KOPT-K1 (cell line): ENCODE data around the gene CCRL2.
A peak's percentile ranks its signal among the peaks of the same experiment; 100 is the strongest.

Experiments
- H3K27ac ChIP-seq: fragments of 200-600 bp; sonication (generic); 2 replicates; pipeline ENCODE4 v1.5.1; 2016; ENCODE audit warnings: antibody characterized with exemption, mild to moderate bottlenecking, low read depth, low read length; ENCODE audit not compliant: poor library complexity, severe bottlenecking
- H3K36me3 ChIP-seq: fragments of 200-600 bp; sonication (generic); 2 replicates; pipeline ENCODE4 v1.5.1; 2017; ENCODE audit warnings: antibody characterized with exemption, mild to moderate bottlenecking, low read length, moderate library complexity; ENCODE audit not compliant: insufficient read depth
- H3K9me3 ChIP-seq: fragments of 200-600 bp; sonication (generic); 2 replicates; pipeline ENCODE4 v1.5.1; 2017; ENCODE audit warnings: antibody characterized with exemption, low read length, mild to moderate bottlenecking; ENCODE audit not compliant: insufficient read depth, poor library complexity, severe bottlenecking

The CCRL2 gene, protein sequence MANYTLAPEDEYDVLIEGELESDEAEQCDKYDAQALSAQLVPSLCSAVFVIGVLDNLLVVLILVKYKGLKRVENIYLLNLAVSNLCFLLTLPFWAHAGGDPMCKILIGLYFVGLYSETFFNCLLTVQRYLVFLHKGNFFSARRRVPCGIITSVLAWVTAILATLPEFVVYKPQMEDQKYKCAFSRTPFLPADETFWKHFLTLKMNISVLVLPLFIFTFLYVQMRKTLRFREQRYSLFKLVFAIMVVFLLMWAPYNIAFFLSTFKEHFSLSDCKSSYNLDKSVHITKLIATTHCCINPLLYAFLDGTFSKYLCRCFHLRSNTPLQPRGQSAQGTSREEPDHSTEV

DNA sequence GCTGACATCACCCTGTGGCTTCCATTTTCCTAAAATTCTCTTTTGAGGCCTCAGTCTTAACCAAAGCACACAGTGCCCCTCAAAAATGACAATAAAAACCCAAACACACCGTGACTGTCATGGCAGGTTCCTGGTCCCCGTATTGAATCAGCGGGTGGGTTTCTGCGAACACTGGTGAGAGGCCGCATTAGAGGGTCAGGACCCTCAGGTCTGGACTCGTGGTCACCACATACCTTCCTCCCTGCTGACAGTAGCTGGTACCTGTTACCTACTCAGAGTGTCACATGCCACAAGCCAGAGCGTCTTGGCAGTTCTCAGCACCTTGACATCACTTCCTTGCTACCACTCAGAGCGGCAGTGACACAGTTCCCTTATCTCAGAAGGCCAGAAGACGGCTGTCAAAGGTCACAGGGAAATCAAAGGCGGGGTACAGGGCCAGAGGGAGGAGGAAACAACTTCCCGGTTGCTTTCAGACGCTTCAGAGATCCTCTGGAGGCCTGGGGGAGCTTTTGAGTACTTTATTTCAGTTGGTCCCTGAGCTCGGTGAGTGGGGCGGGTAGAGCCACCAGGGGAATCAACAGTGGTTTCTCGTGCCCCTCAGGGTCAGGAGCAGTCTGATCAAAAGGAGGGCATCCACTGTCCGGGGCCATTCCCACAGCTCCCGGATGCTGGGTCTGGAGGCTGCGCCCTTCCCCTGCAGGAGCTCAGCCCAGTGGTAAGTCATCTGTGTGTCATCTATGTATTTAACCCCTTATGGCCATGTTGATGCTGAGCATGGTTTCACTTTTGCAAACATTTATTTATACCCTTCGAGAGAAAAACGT is at the start of gene CCRL2, which contains the start of gene CCR5AS:
Gene CCRL2, plus strand, starts transcription at position 472 of the 824 bp plus-strand sequence. CDS start 821 bp downstream, outside the sequence.
Gene CCR5AS, minus strand, starts transcription at position 279 of the 824 bp plus-strand sequence.
- peaks cover 7% of the 10 kb centered on the region; the same call in 1 of the 2 replicates for H3K36me3 ChIP-seq
- H3K27ac ChIP-seq, result peak within 1 kb of the TSS; percentile 84
- H3K9me3 ChIP-seq, result no peaks in the 10 kb centered on the region

DNA sequence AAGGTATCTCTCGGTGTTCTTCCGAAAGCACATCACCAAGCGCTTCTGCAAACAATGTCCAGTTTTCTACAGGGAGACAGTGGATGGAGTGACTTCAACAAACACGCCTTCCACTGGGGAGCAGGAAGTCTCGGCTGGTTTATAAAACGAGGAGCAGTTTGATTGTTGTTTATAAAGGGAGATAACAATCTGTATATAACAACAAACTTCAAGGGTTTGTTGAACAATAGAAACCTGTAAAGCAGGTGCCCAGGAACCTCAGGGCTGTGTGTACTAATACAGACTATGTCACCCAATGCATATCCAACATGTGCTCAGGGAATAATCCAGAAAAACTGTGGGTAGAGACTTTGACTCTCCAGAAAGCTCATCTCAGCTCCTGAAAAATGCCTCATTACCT is 48.6 kb upstream of the CCRL2 start:
- H3K27ac ChIP-seq, result no peak overlapping the region

DNA sequence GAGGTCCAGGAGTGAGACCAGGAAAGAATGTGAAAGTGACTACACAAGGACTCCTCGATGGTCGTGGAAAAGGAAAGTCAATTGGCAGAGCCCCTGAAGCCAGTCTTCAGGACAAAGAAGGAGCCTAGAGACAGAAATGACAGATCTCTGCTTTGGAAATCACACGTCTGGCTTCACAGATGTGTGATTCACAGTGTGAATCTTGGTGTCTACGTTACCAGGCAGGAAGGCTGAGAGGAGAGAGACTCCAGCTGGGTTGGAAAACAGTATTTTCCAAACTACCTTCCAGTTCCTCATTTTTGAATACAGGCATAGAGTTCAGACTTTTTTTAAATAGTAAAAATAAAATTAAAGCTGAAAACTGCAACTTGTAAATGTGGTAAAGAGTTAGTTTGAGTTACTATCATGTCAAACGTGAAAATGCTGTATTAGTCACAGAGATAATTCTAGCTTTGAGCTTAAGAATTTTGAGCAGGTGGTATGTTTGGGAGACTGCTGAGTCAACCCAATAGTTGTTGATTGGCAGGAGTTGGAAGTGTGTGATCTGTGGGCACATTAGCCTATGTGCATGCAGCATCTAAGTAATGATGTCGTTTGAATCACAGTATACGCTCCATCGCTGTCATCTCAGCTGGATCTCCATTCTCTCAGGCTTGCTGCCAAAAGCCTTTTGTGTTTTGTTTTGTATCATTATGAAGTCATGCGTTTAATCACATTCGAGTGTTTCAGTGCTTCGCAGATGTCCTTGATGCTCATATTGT is 47.1 kb upstream of the CCRL2 start:
- H3K27ac ChIP-seq, result no peak overlapping the region
- H3K9me3 ChIP-seq, result no peaks in the 10 kb centered on the region
- no peaks in the 10 kb centered on the region for H3K36me3 ChIP-seq

More for the DNA sequence above, 48.6 kb upstream of the CCRL2 start:
- Histone ChIP-seq H3K36me3 (no peaks in the 10 kb centered on the region), H3K9me3 (no peaks in the 10 kb centered on the region)

DNA sequence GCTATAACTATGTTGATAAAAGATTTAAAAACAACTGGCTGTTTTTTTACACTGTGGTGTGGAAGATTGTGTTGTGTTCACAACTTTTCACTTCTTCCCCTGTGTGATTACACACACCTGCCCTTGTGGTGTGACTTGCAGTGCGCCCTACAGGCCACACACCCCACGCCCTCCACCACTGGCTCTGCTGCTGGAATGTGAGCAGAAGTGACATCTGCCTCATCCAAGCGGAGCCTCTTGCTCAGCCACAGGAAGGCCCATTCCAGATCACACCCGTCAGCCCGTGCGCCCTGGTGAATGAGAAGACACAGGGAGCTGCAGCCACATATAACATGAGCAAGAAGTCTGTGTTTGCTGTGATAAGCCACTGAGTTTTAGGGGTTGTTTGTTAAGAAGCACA is 46.2 kb upstream of the CCRL2 start:
- Histone ChIP-seq H3K36me3 (no peaks in the 10 kb centered on the region), H3K27ac (no peak overlapping the region), H3K9me3 (no peaks in the 10 kb centered on the region)

DNA sequence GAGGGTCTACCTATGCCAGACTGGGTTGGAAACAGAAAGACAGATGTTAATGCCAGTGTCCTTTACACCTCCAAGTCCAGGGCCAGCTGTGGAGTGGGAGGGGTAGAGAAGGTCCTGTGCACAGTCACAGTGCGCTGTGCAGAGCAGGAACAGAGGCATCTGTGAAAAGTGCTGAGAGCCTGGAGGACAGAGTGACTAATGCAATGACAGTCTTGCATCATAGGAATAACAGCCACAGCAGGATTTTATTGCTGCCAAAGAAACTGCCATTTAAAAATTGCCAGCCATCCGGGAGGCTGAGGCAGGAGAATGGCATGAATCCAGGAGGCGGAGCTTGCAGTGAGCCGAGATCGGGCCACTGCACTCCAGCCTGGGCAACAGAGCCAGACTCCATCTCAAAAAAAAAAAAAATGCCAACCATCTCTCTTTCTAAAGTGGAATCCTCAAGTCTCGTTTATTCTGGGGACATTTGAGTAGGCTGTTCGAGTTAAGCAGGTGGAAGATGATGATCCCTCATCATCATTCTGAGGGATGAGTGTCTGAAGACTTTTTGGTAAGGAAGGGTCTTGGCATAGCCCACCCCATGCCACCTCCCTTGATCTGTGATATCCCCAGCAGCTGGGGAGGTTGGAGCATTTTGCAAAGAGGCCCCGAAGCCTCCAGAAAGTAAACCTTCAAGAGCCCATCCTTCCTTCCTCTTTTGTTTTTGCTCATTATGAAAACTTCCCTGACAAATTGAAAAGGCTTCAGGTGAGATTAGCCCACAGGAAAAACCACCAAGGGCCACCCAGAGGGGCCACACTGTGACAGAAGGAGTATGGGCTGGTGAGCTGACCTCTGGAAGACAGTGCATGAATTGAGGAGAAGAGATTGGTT is 45.4 kb upstream of the CCRL2 start:
- Histone ChIP-seq H3K9me3 (no peaks in the 10 kb centered on the region), H3K36me3 (no peaks in the 10 kb centered on the region), H3K27ac (no peak overlapping the region)

DNA sequence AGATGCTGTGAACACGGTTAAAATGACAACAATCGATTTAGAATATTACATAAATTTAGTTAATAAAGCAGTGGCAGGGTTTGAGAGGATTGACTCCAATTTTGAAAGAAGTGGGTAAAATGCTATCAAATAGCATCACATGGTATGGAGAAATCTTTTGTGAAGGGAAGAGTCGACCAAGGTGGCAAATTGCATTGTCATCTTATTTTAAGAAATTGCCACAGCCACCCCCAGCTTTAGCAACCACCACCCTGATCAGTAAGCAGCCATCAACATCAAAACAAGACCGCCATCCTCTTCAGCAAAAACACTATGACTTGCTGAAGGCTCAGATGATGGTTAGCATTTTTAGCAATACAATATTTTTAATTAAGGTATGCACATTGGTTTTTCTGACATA is 42.0 kb upstream of the CCRL2 start:
- Histone ChIP-seq H3K27ac (no peak overlapping the region), H3K36me3 (no peaks in the 10 kb centered on the region), H3K9me3 (no peaks in the 10 kb centered on the region)

DNA sequence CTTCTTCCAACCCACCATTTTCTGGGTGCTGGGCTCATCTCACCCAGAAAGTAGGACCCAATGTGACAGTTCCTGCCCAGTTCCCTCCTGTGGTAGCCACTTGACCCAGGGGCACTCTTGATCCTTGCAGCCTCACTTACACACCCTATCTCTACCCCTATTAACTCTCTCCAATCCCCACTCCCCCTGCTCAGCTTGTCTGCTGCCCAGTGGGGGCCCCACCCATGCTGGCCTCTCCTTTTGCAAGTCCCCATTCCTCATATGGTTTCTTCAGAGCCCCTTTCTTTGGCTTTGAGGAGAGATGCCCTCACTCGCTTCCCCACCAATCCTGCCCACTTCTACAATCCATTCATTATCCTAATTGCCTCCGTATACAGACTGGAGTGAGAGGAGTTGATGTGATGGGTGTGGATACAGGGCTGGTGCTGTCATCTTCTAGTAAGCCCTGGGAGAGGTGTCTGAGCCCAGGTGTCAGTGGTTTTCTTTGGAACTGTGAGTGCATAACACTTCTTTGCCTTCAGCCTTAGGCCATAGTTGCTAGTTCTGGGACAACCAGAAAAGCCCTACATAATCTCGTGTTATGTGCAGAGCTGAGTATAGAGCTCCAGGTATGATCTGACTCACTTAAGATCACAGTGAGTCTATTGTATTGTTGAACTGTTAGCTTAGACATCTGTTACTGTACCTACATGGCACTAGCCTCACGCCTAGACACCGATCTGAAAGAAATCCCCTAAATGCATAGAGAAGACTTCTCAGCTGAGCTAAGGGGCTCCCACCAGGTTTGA is 41.1 kb upstream of the CCRL2 start:
- Histone ChIP-seq H3K27ac (no peak overlapping the region), H3K9me3 (no peaks in the 10 kb centered on the region), H3K36me3 (no peaks in the 10 kb centered on the region)

DNA sequence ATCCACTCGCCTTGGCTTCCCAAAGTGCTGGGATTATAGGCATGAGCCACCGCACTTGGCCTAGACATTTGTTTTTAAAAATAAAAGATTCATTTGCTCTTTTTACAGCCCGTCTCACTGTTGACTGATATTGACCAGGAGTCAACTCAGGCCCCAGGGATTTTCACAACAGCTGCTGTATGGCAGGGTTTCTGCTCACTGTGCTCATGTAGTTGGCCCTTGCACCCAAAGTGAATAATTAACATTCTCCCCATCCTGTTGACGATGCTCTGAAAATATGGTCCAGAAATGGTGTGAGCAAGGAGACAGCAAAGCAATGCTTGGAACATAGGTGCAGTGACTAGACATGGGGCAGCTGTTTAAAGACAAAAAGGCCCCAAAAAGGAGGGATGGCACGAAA is 39.2 kb upstream of the CCRL2 start:
- H3K36me3 ChIP-seq, result no peaks in the 10 kb centered on the region
- no peak overlapping the region for H3K27ac ChIP-seq
- H3K9me3 ChIP-seq, result no peaks in the 10 kb centered on the region

DNA sequence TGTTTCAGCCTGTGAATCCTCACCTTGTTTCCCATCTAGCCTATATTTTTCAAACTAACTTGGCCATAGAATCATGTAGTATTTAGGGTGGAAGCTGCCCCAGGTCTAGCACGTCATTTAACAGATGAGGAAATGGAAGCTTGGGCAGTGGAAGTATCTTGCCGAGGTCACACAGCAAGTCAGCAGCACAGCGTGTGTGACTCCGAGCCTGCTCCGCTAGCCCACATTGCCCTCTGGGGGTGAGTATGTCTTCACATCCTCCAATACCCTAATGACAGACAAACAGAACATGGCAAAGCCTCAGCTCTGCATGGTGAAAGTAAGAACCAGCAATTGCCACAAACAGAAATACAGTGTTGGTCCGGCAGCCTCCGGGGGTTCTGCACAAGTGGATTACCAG is 38.5 kb upstream of the CCRL2 start:
- Histone ChIP-seq H3K36me3 (no peaks in the 10 kb centered on the region), H3K27ac (no peak overlapping the region), H3K9me3 (no peaks in the 10 kb centered on the region)

DNA sequence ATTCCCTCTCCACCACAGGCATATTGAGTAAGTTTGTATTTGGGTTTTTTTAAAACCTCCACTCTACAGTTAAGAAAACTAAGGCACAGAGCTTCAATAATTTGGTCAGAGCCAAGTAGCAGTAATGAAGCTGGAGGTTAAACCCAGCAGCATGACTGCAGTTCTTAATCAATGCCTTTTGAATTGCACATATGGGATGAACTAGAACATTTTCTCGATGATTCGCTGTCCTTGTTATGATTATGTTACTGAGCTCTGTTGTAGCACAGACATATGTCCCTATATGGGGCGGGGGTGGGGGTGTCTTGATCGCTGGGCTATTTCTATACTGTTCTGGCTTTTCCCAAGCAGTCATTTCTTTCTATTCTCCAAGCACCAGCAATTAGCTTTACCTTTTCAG is 37.9 kb upstream of the CCRL2 start:
- no peaks in the 10 kb centered on the region for H3K9me3 ChIP-seq
- H3K27ac ChIP-seq, result peak overlapping the region; percentile 34
- H3K36me3 ChIP-seq, result no peaks in the 10 kb centered on the region

DNA sequence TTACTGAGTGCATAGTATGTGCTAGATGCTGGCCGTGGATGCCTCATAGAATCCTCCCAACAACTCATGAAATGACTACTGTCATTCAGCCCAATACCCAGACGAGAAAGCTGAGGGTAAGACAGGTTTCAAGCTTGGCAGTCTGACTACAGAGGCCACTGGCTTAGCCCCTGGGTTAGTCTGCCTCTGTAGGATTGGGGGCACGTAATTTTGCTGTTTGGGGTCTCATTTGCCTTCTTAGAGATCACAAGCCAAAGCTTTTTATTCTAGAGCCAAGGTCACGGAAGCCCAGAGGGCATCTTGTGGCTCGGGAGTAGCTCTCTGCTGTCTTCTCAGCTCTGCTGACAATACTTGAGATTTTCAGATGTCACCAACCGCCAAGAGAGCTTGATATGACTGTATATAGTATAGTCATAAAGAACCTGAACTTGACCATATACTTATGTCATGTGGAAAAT is 37.4 kb upstream of the CCRL2 start:
- Histone ChIP-seq H3K9me3 (no peaks in the 10 kb centered on the region), H3K36me3 (no peaks in the 10 kb centered on the region), H3K27ac (peak overlapping the region; percentile 34)

DNA sequence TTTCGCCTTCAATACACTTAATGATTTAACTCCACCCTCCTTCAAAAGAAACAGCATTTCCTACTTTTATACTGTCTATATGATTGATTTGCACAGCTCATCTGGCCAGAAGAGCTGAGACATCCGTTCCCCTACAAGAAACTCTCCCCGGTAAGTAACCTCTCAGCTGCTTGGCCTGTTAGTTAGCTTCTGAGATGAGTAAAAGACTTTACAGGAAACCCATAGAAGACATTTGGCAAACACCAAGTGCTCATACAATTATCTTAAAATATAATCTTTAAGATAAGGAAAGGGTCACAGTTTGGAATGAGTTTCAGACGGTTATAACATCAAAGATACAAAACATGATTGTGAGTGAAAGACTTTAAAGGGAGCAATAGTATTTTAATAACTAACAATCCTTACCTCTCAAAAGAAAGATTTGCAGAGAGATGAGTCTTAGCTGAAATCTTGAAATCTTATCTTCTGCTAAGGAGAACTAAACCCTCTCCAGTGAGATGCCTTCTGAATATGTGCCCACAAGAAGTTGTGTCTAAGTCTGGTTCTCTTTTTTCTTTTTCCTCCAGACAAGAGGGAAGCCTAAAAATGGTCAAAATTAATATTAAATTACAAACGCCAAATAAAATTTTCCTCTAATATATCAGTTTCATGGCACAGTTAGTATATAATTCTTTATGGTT is 36.1 kb upstream of the CCRL2 start, which contains the start of gene CCR5:
Gene CCR5, plus strand, starts transcription at position 108 of the 680 bp plus-strand sequence. CDS start 1,957 bp downstream, outside the sequence.
- Histone ChIP-seq H3K36me3 (no peaks in the 10 kb centered on the region), H3K27ac (peak within 1 kb of the TSS; percentile 34), H3K9me3 (no peaks in the 10 kb centered on the region)
